GM12873 (cell line): Measurements from ENCODE around the gene GIPC2.

Experiments
- CTCF ChIP-seq: IDR thresholded peaks from 2 replicates; pipeline ENCODE4 v1.5.1; 2012; ENCODE audit warnings: low read depth, mild to moderate bottlenecking, moderate library complexity, low read length, control low read depth; ENCODE audit not compliant: insufficient read depth; ENCODE audit errors: missing control alignments

Gene GIPC2

GRCh38 chr1:78040484-78041089 lies 5.2 kb upstream of the GIPC2 start:
- no peak for TF ChIP-seq CTCF

- no peak for TF ChIP-seq CTCF
These were observed 2.3 kb upstream of the GIPC2 start for GRCh38 chr1:78043436-78043835.

DNA sequence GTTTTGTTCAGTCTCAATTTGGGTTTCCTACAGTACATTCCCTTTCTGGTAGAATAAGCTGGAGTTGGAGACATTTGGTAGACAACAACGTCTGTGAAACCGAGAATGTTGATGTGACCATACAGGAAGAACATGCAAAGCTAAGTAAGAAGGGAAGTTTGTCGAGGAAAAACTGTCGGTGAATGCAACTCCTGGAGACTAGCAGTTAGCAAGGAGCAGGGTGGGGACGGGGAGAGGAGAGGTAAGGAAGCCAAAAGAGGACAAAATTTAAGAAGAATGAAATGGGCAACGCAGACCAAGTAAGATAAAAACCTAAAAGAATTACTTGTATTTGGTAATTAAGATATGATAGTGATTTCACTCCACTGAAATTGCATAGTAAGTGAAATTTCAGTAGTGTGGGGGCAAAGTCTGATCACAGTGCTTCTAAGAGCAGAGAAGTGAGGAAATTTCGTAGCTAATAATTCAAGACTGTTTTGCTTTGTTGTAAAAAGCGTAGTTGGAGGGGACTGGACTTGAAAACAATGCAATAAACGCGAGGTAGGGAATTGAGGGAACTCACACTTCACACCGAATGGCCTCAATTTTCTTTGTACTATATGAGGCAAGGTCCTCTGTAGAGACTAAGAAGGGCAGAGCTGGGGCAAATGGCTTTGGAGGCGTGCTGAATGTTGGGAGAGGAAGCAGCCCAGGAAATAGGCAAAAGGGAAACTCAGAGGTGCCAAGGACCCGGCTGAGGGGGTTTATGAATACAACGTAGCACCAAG lies 787 bp upstream of the GIPC2 start:
- no peak for TF ChIP-seq CTCF

- TF ChIP-seq CTCF: no peak
These were observed 222 bp upstream of the GIPC2 start for GRCh38 chr1:78045563-78045925.

- TF ChIP-seq CTCF: no peak
These were observed 1.3 kb downstream of the GIPC2 start for GRCh38 chr1:78047106-78047505.

DNA sequence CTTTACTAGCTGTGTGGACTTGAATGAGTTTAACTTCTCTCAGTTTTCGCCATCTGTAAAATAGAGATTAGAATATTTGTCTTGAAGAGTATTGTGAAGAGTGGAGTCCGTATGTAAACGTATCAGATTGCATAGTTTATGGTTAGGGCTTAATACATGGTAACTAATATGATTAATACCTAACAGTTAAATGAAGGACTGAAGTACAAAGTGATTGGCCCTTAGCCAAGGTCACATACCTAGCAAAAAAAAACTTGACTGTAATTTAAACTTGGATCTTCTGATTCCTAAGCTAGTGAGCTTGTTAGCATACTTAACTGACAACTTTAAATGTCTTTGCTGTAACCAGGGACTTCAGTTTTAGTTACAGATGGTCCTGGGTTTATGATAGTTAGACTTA lies 1.9 kb downstream of the GIPC2 start:
- no peak for TF ChIP-seq CTCF

GRCh38 chr1:78048446-78048845 lies 2.7 kb downstream of the GIPC2 start:
- no peak for TF ChIP-seq CTCF
